SK-N-SH (cell line): ENCODE results near the gene ACVRL1. TPM values are rescaled to one million over a fixed set of nuclear protein-coding genes. Genes with fewer than 3 reads are reported as not detected.
A peak's percentile ranks its signal among the peaks of the same experiment; 100 is the strongest.

Source experiments
- CTCF ChIA-PET: fragments of 300-600, 350-600 bp; formaldehyde crosslinking; extraction: SDS; loops from one replicate; lab custom pipeline; 2021; lab: Yijun Ruan, JAX
- POLR2A ChIA-PET: fragments of 350-600 bp; sonication (Branson Sonifier 250); formaldehyde crosslinking; extraction: SDS; loops from one replicate; lab custom pipeline; 2020; ENCODE audit warnings: antibody characterized with exemption, inconsistent platforms; lab: Yijun Ruan, JAX
- DNase-seq: peaks from one replicate; pipeline ENCODE4 v3.0.0; 2012
- H2AFZ ChIP-seq: fragments of 200-600 bp; sonication (generic); 2 replicates; pipeline ENCODE4 v1.8.1; 2016; ENCODE audit warnings: antibody characterized with exemption, mild to moderate bottlenecking, low read depth
- H3F3A ChIP-seq: fragments of 200-600 bp; sonication (generic); replicated peaks from 2 replicates; pipeline ENCODE3; 2016; ENCODE audit warnings: antibody characterized with exemption, mild to moderate bottlenecking; ENCODE audit not compliant: insufficient read depth
- H3K27ac ChIP-seq, 2 experiments: fragments of 200-500 bp in 1 of 2; fragments of 200-600 bp in 1 of 2; sonication (Bioruptor generic) in 1 of 2; sonication (generic), shearing (Covaris generic) in 1 of 2; 2 replicates each; pipeline versions ENCODE4 v1.5.1 to v1.6.1; 2014 to 2016; ENCODE audit warnings: low read depth in 2 of 2, inconsistent platforms in 1 of 2, low read length in 1 of 2, mild to moderate bottlenecking in 1 of 2, mixed read lengths in 1 of 2
- H3K27me3 ChIP-seq: fragments of 200-600 bp; sonication (generic), shearing (Covaris generic); 2 replicates; pipeline ENCODE4 v1.6.1; 2016; ENCODE audit warnings: mixed run types; ENCODE audit not compliant: insufficient read depth
- H3K36me3 ChIP-seq, 2 experiments: fragments of 200-500 bp in 1 of 2; fragments of 200-600 bp in 1 of 2; sonication (Bioruptor generic) in 1 of 2; sonication (generic) in 1 of 2; replicated peaks in 1 of 2; 2 replicates each; pipeline versions ENCODE3 to v1.5.1; 2014 to 2016; ENCODE audit warnings: low read length in 1 of 2, mild to moderate bottlenecking in 1 of 2; ENCODE audit not compliant: insufficient read depth in 2 of 2, control insufficient read depth in 1 of 2
- H3K4me1 ChIP-seq, 2 experiments: fragments of 200-500 bp in 1 of 2; fragments of 200-600 bp in 1 of 2; sonication (Bioruptor generic) in 1 of 2; sonication (generic), shearing (Covaris generic) in 1 of 2; 2 replicates each; pipeline versions ENCODE4 v1.5.1 to v1.6.1; 2014 to 2016; ENCODE audit warnings: low read depth in 1 of 2, low read length in 1 of 2, mixed run types in 1 of 2; ENCODE audit not compliant: insufficient read depth in 2 of 2, control insufficient read depth in 1 of 2
- H3K4me2 ChIP-seq: fragments of 200-600 bp; sonication (generic), shearing (Covaris generic); 2 replicates; pipeline ENCODE4 v1.6.1; 2017; ENCODE audit warnings: mixed run types
- H3K4me3 ChIP-seq, 2 experiments: fragments of 200-500 bp in 1 of 2; fragments of 200-600 bp in 1 of 2; sonication (Bioruptor generic) in 1 of 2; sonication (generic), shearing (Covaris generic) in 1 of 2; 2 replicates each; pipeline versions ENCODE4 v1.5.1 to v1.8.1; 2014 to 2016; ENCODE audit warnings: low read depth in 2 of 2, inconsistent platforms in 1 of 2, low read length in 1 of 2, mild to moderate bottlenecking in 1 of 2, mixed read lengths in 1 of 2, moderate library complexity in 1 of 2
- H3K79me2 ChIP-seq: fragments of 200-600 bp; sonication (generic); 2 replicates; pipeline ENCODE4 v1.8.1; 2017; ENCODE audit warnings: mild to moderate bottlenecking; ENCODE audit not compliant: insufficient read depth
- H3K9ac ChIP-seq: fragments of 200-600 bp; sonication (generic); 2 replicates; pipeline ENCODE4 v1.6.1; 2017; ENCODE audit warnings: mixed run types
- H3K9me2 ChIP-seq: fragments of 200-600 bp; sonication (generic); 2 replicates; pipeline ENCODE4 v1.6.1; 2017; ENCODE audit warnings: mixed run types
- H3K9me3 ChIP-seq: fragments of 200-600 bp; sonication (generic); 2 replicates; pipeline ENCODE4 v1.6.1; 2017; ENCODE audit warnings: mixed run types, mild to moderate bottlenecking, moderate library complexity
- H4K20me1 ChIP-seq: fragments of 200-600 bp; sonication (generic); 2 replicates; pipeline ENCODE4 v1.6.1; 2017; ENCODE audit warnings: mild to moderate bottlenecking, mixed run types; ENCODE audit not compliant: insufficient read depth
- CHD2 ChIP-seq: fragments of 150-350 bp; IDR thresholded peaks from 2 replicates; pipeline ENCODE4 v1.6.1; 2018; ENCODE audit warnings: low read length; ENCODE audit not compliant: partially characterized antibody
- CTCF ChIP-seq: fragments of 200-600 bp; sonication (generic); IDR thresholded peaks from 2 replicates; pipeline ENCODE4 v1.6.1; 2017; ENCODE audit warnings: antibody characterized with exemption, mild to moderate bottlenecking, moderate library complexity
- EZH2phosphoT487 ChIP-seq: fragments of 200-600 bp; sonication (generic); IDR thresholded peaks from 2 replicates; pipeline ENCODE4 v1.6.1; 2017; ENCODE audit warnings: low read depth, mixed run types, mild to moderate bottlenecking, antibody characterized with exemption, moderate library complexity, borderline replicate concordance
- FOXJ3 ChIP-seq: sonication (generic); formaldehyde crosslinking; IDR thresholded peaks from 2 replicates; pipeline ENCODE4 v1.5.1; 2020; ENCODE audit warnings: mild to moderate bottlenecking, missing genetic modification reagents
- FOXM1 ChIP-seq: IDR thresholded peaks from 2 replicates; pipeline ENCODE4 v1.4.0; 2012; ENCODE audit warnings: low read depth, mild to moderate bottlenecking
- GABPA ChIP-seq: IDR thresholded peaks from 2 replicates; pipeline ENCODE4 v1.4.0; 2012; ENCODE audit warnings: low read depth, mild to moderate bottlenecking
- MEF2A ChIP-seq: IDR thresholded peaks from 2 replicates; pipeline ENCODE4 v1.4.0; 2012; ENCODE audit warnings: low read depth, borderline replicate concordance
- MXI1 ChIP-seq: IDR thresholded peaks from 2 replicates; pipeline ENCODE4 v1.6.1; 2012; ENCODE audit warnings: mild to moderate bottlenecking, low read depth, low read length, improper control_type of control experiment
- NRF1 ChIP-seq: IDR thresholded peaks from 2 replicates; pipeline ENCODE4 v1.6.1; 2012; ENCODE audit warnings: low read depth, mild to moderate bottlenecking, low read length
- RAD21 ChIP-seq: IDR thresholded peaks from 2 replicates; pipeline ENCODE4 v1.6.1; 2012; ENCODE audit warnings: mild to moderate bottlenecking, low read length
- REST ChIP-seq: IDR thresholded peaks from 2 replicates; pipeline ENCODE4 v1.6.1; 2012; ENCODE audit warnings: mild to moderate bottlenecking, low read depth, low read length, moderate library complexity
- RFX5 ChIP-seq: IDR thresholded peaks from 2 replicates; pipeline ENCODE4 v1.6.1; 2012; ENCODE audit warnings: mild to moderate bottlenecking, improper control_type of control experiment, low read length
- RXRA ChIP-seq: IDR thresholded peaks from 2 replicates; pipeline ENCODE4 v1.4.0; 2012; ENCODE audit warnings: low read depth, mild to moderate bottlenecking, borderline replicate concordance
- SMC3 ChIP-seq: IDR thresholded peaks from 2 replicates; pipeline ENCODE4 v1.6.1; 2012; ENCODE audit warnings: low read depth, low read length, improper control_type of control experiment
- TAF1 ChIP-seq: IDR thresholded peaks from 2 replicates; pipeline ENCODE4 v1.6.1; 2012; ENCODE audit warnings: low read depth, mild to moderate bottlenecking, low read length, moderate library complexity, borderline replicate concordance
- TCF12 ChIP-seq: IDR thresholded peaks from 2 replicates; pipeline ENCODE4 v1.4.0; 2012
- USF1 ChIP-seq: IDR thresholded peaks from 2 replicates; pipeline ENCODE4 v1.4.0; 2012; ENCODE audit warnings: low read depth, borderline replicate concordance
- ZBTB33 ChIP-seq: IDR thresholded peaks from 2 replicates; pipeline ENCODE4 v1.4.0; 2012; ENCODE audit warnings: low read depth, borderline replicate concordance
- WGBS: methylation state at CpG from one replicate; pipeline ENCODE4 v1.1.6; 2017; ENCODE audit warnings: low lambda C conversion rate; 5-methylcytosine and 5-hydroxymethylcytosine counted together
- polyA plus RNA-seq, 3 experiments: library from polyadenylated mRNA; depleted of rRNA; stranded (reverse); fragments of >200 nt; gene quantifications; 2 replicates each; pipeline ENCODE4 v1.2.3, GENCODE V29; 2012

ACVRL1 gene
- polyA plus RNA-seq, 1 of the 3 experiments (the other 2 are of a cell fraction), result 0.07 TPM

- TF ChIP-seq CTCF (no peak), CHD2 (no peak), TAF1 (no peak), TCF12 (no peak), RFX5 (no peak)
These were observed 9.8 kb downstream of the ACVRL1 start (continued) for GRCh38 chr12:51917041-51917590.

GRCh38 chr12:51917746-51918453, 10.6 kb downstream of the ACVRL1 start:
- Histone ChIP-seq H3F3A (no peaks in the 10 kb centered on the region), H4K20me1 (no peaks in the 10 kb centered on the region), H3K36me3 (no peaks in the 10 kb centered on the region), H3K9ac (no peak overlapping the region), H3K27ac (peak overlapping the region in 1 of 2 experiments; percentile 94; a peak in 2 of 4 replicates), H3K4me2 (no peak overlapping the region), H3K9me3 (no peaks in the 10 kb centered on the region), H3K79me2 (no peaks in the 10 kb centered on the region), H3K27me3 (no peaks in the 10 kb centered on the region), H3K4me3 (no peak overlapping the region), H3K4me1 (peaks cover 0 to 71% of the 10 kb centered on the region in 2 experiments; a peak in 2 of 4 replicates), H2AFZ (no peak overlapping the region), H3K9me2 (no peaks in the 10 kb centered on the region)
- WGBS, result 80% methylated on average over 14 of the region's 16 CpGs
- POLR2A ChIA-PET, result interaction anchor here (0.6 to 1.1 kb wide), 3 partner anchors 16 to 31 kb away, joined by 3 to 4 read pairs (median 3); no protein-coding TSS in a partner anchor
- peak; percentile 71 for DNase-seq
- CTCF ChIA-PET, result interaction anchor here (0.7 to 3.0 kb wide), 12 partner anchors 9 to 499 kb away, joined by 3 to 12 read pairs (median 4); partner anchors contain the start of gene ACVRL1
- TF ChIP-seq MXI1, result 0 out of 2 replicates have a peak, but pooled peaks have one; percentile 44
- TF ChIP-seq MEF2A, result no peak
- TF ChIP-seq RAD21, result no peak; the same call in 1 of the 2 replicates
- no peak for TF ChIP-seq CTCF
- TF ChIP-seq SMC3, result no peak
- no peak for TF ChIP-seq EZH2phosphoT487
- TF ChIP-seq USF1, result no peak
- no peak for TF ChIP-seq FOXM1
- TF ChIP-seq FOXJ3 (CRISPR knock-in tag), result peak; percentile 83
- no peak for TF ChIP-seq ZBTB33
- no peak for TF ChIP-seq GABPA
- no peak for TF ChIP-seq TCF12
- no peak for TF ChIP-seq REST
- no peak for TF ChIP-seq RXRA
- no peak for TF ChIP-seq NRF1
